ENCODE results near the gene BLOC1S5. TPM values are rescaled to one million over a fixed set of nuclear protein-coding genes. Genes with fewer than 3 reads are reported as not detected.

The BLOC1S5 gene
- total RNA-seq, 1 experiment from 2014 or later, result 11.8 TPM

DNA sequence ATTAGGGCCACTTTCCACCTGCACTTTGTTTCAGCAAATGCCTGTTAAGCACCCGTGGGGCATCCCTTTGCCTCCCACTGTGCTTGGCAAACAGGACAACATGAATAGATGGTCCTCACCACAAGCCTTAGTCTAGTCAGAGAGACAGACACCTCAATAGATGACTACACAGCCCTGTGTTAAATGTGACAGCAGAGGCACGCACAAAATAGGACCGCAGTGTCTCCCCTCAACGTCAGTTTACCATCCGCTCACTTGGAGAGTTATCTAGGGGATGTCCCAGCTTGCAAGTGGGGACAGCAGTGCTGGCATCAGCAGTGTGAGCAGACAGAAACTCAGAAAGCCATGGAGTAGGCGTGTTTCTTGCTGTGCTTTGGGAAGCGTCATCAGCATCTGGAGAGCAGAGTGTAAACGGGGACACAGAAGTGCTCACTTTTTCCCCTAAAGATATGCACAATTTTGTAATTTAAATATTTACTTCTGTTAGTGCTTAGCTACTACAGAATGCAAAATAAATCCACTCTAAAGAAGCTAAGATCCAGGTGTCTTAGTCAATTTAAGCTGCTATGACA, 87.6 kb downstream of the BLOC1S5 start:
- in situ Hi-C loops (cut with HindIII; ENCODE audit: low pct_unique_long_range_greater_than_20kb, low sequenced_read_pairs), result no loop called here
- Histone ChIP-seq H3K4me3 (ENCODE audit: low read depth in 2 of 2, low read length in 2 of 2) (no peak overlapping the region), H3K36me3 (ENCODE audit: control insufficient read depth, insufficient read depth, low read length) (no peaks in the 10 kb centered on the region), H3K27me3 (ENCODE audit: control insufficient read depth, insufficient read depth, low read length) (no peaks in the 10 kb centered on the region), H3K4me1 (ENCODE audit: control insufficient read depth, insufficient read depth, low read length) (peaks cover 20% of the 10 kb centered on the region), H3K27ac (ENCODE audit: low read length) (no peak overlapping the region), H3K9me3 (ENCODE audit: control insufficient read depth, insufficient read depth, low read depth, low read length) (no peaks in the 10 kb centered on the region)
- intact Hi-C loops (cut with micrococcal nuclease; ENCODE audit: unreplicated experiment), result no loop called here
- ATAC-seq (no peak), DNase-seq (ENCODE audit: low read depth, low spot score) (no peak)
- TF ChIP-seq POLR2AphosphoS5 (IDR thresholded peaks at IDR 0.05; ENCODE audit: low read depth, low read length), result no peak
- TF ChIP-seq TCF7L2 (IDR thresholded peaks at IDR 0.05; ENCODE audit: low read depth, low read length), result no peak
- no peak for TF ChIP-seq REST (IDR thresholded peaks at IDR 0.05; ENCODE audit: insufficient read depth in 1 of 2, low read depth in 2 of 2, low read length in 1 of 2)
- TF ChIP-seq SIN3A (IDR thresholded peaks at IDR 0.05; ENCODE audit: borderline replicate concordance, insufficient read depth, low read depth, low read length), result no peak
- TF ChIP-seq CTCF (IDR thresholded peaks at IDR 0.05), result no peak
- ChIA-PET CTCF (no interaction called here), POLR2A (no interaction called here)
- no TSS peak for BruUV-seq (replicated peaks)

- no TSS peak for BruUV-seq (replicated peaks)
- intact Hi-C loops (cut with micrococcal nuclease; ENCODE audit: unreplicated experiment), result no loop called here
- no peak for DNase-seq (ENCODE audit: low read depth, low spot score)
- no peaks in the 10 kb centered on the region for H3K27me3 ChIP-seq (ENCODE audit: control insufficient read depth, insufficient read depth, low read length)
- no peaks in the 10 kb centered on the region for H3K36me3 ChIP-seq (ENCODE audit: control insufficient read depth, insufficient read depth, low read length)
- peak; percentile 46 for ATAC-seq
- H3K27ac ChIP-seq (ENCODE audit: low read length), result peak overlapping the region; percentile 60
- TF ChIP-seq REST (IDR thresholded peaks at IDR 0.05; ENCODE audit: insufficient read depth in 1 of 2, low read depth in 2 of 2, low read length in 1 of 2), result no peak
- TF ChIP-seq SIN3A (IDR thresholded peaks at IDR 0.05; ENCODE audit: borderline replicate concordance, insufficient read depth, low read depth, low read length), result no peak
- ChIA-PET CTCF (no interaction called here), POLR2A (no interaction called here)
- H3K4me3 ChIP-seq (ENCODE audit: low read depth in 2 of 2, low read length in 2 of 2), result peak overlapping the region in 1 of 2 experiments; percentile 21; a peak in 2 of 4 replicates
- no peaks in the 10 kb centered on the region for H3K9me3 ChIP-seq (ENCODE audit: control insufficient read depth, insufficient read depth, low read depth, low read length)
- in situ Hi-C loops (cut with HindIII; ENCODE audit: low pct_unique_long_range_greater_than_20kb, low sequenced_read_pairs), result no loop called here
- H3K4me1 ChIP-seq (ENCODE audit: control insufficient read depth, insufficient read depth, low read length), result peaks cover 20% of the 10 kb centered on the region
These were observed 88.4 kb downstream of the BLOC1S5 start for GRCh38 chr6:7975764-7976146.
